MM.1S (cell line): ENCODE results near the gene TWSG1.

Experiments used
- DNase-seq: peaks from one replicate; pipeline ENCODE4 v3.0.0-alpha.2; 2015
- H2AFZ ChIP-seq: fragments of 300-600 bp; sonication (generic); 2 replicates; pipeline ENCODE4 v1.6.0; 2016; ENCODE audit warnings: antibody characterized with exemption, low read length
- H3F3A ChIP-seq: fragments of 300-600 bp; sonication (generic); 2 replicates; pipeline ENCODE4 v1.6.1; 2016; ENCODE audit warnings: mild to moderate bottlenecking, antibody characterized with exemption, low read length, moderate library complexity, mixed read lengths; ENCODE audit not compliant: insufficient read depth
- H3K27ac ChIP-seq: fragments of 300-600 bp; sonication (generic); 2 replicates; pipeline ENCODE4 v1.5.1; 2016; ENCODE audit warnings: mild to moderate bottlenecking, low read length
- H3K27me3 ChIP-seq: fragments of 300-600 bp; sonication (generic); replicated peaks from 2 replicates; pipeline ENCODE4 v1.6.0; 2016; ENCODE audit warnings: low read length; ENCODE audit not compliant: insufficient read depth
- H3K36me3 ChIP-seq: fragments of 300-600 bp; sonication (generic); replicated peaks from 2 replicates; pipeline ENCODE4 v1.6.1; 2016; ENCODE audit warnings: mild to moderate bottlenecking, low read length, mixed read lengths; ENCODE audit not compliant: insufficient read depth
- H3K4me1 ChIP-seq: fragments of 300-600 bp; sonication (generic); 2 replicates; pipeline ENCODE4 v1.6.1; 2016; ENCODE audit warnings: low read length, mixed read lengths
- H3K4me2 ChIP-seq: fragments of 300-600 bp; sonication (generic); 2 replicates; pipeline ENCODE4 v1.6.0; 2016; ENCODE audit warnings: low read depth, low read length
- H3K4me3 ChIP-seq: fragments of 300-600 bp; sonication (generic); 2 replicates; pipeline ENCODE4 v1.5.1; 2016; ENCODE audit warnings: low read length, mixed read lengths
- H3K79me2 ChIP-seq: fragments of 300-600 bp; sonication (generic); 2 replicates; pipeline ENCODE4 v1.6.1; 2016; ENCODE audit warnings: mixed run types, low read length, mixed read lengths
- H3K9ac ChIP-seq: fragments of 300-600 bp; sonication (generic); 2 replicates; pipeline ENCODE4 v1.6.1; 2016; ENCODE audit warnings: low read length, mixed read lengths
- H3K9me2 ChIP-seq: fragments of 300-600 bp; sonication (generic); replicated peaks from 2 replicates; pipeline ENCODE4 v1.6.1; 2016; ENCODE audit warnings: mild to moderate bottlenecking, low read length, mixed read lengths; ENCODE audit not compliant: insufficient read depth
- H3K9me3 ChIP-seq: fragments of 300-600 bp; sonication (generic); replicated peaks from 2 replicates; pipeline ENCODE4 v1.6.1; 2016; ENCODE audit warnings: mild to moderate bottlenecking, low read length, mixed read lengths; ENCODE audit not compliant: insufficient read depth
- H4K20me1 ChIP-seq: fragments of 300-600 bp; sonication (generic); 2 replicates; pipeline ENCODE4 v1.6.1; 2016; ENCODE audit warnings: mild to moderate bottlenecking, low read length, moderate library complexity, mixed read lengths; ENCODE audit not compliant: insufficient read depth
- EZH2 ChIP-seq: fragments of 300-600 bp; sonication (generic); optimal IDR thresholded peaks from 2 replicates; pipeline ENCODE3; 2017; ENCODE audit warnings: low read depth, mild to moderate bottlenecking, antibody characterized with exemption, low read length, mixed read lengths
- EZH2phosphoT487 ChIP-seq: fragments of 300-600 bp; sonication (generic); IDR thresholded peaks from 2 replicates; pipeline ENCODE4 v1.6.1; 2018; ENCODE audit warnings: antibody characterized with exemption, low read length
- TF ChIP-seq, protein P1 (sequence below): fragments of 300-600 bp; sonication (generic); IDR thresholded peaks from 2 replicates; pipeline ENCODE4 v1.5.1; 2016; ENCODE audit warnings: antibody characterized with exemption, low read length, mixed read lengths

TWSG1 gene

DNA sequence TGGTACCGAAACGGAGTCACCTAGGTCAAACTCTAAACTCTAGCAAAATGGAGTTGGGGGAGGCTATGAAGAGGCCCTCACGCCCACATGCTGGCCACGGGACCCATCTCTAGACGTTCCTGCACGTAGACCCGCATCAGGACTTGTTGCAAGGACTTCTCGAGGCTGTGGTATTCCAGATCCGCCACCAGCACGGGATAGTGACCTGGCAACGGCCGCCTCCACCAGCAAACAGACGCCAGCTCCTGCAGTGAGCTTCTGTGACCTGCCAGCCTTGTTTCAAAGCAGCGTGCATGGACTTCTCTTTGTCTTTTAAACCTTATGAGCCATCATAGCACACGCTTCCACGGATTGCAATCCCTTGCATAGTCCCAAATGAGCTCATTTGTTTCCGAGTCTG lies 100.5 kb downstream of the TWSG1 start:
- H3K4me3 ChIP-seq: no peak overlapping the region
- no peak overlapping the region for H3K27ac ChIP-seq
- H3K79me2 ChIP-seq: no peaks in the 10 kb centered on the region
- no peaks in the 10 kb centered on the region for H3F3A ChIP-seq
- no peak overlapping the region for H2AFZ ChIP-seq
- H4K20me1 ChIP-seq: no peaks in the 10 kb centered on the region
- H3K4me2 ChIP-seq: no peak overlapping the region
- no peaks in the 10 kb centered on the region for H3K9me3 ChIP-seq
- H3K27me3 ChIP-seq: no peaks in the 10 kb centered on the region
- peaks cover 4% of the 10 kb centered on the region; the same call in 1 of the 2 replicates for H3K4me1 ChIP-seq
- DNase-seq: no peak
- TF ChIP-seq, protein P1, sequence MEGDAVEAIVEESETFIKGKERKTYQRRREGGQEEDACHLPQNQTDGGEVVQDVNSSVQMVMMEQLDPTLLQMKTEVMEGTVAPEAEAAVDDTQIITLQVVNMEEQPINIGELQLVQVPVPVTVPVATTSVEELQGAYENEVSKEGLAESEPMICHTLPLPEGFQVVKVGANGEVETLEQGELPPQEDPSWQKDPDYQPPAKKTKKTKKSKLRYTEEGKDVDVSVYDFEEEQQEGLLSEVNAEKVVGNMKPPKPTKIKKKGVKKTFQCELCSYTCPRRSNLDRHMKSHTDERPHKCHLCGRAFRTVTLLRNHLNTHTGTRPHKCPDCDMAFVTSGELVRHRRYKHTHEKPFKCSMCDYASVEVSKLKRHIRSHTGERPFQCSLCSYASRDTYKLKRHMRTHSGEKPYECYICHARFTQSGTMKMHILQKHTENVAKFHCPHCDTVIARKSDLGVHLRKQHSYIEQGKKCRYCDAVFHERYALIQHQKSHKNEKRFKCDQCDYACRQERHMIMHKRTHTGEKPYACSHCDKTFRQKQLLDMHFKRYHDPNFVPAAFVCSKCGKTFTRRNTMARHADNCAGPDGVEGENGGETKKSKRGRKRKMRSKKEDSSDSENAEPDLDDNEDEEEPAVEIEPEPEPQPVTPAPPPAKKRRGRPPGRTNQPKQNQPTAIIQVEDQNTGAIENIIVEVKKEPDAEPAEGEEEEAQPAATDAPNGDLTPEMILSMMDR: no peak
- TF ChIP-seq EZH2phosphoT487: no peak
- no peak for TF ChIP-seq EZH2
- H3K9me2 ChIP-seq: no peaks in the 10 kb centered on the region
- H3K36me3 ChIP-seq: no peaks in the 10 kb centered on the region
- H3K9ac ChIP-seq: no peak overlapping the region

DNA sequence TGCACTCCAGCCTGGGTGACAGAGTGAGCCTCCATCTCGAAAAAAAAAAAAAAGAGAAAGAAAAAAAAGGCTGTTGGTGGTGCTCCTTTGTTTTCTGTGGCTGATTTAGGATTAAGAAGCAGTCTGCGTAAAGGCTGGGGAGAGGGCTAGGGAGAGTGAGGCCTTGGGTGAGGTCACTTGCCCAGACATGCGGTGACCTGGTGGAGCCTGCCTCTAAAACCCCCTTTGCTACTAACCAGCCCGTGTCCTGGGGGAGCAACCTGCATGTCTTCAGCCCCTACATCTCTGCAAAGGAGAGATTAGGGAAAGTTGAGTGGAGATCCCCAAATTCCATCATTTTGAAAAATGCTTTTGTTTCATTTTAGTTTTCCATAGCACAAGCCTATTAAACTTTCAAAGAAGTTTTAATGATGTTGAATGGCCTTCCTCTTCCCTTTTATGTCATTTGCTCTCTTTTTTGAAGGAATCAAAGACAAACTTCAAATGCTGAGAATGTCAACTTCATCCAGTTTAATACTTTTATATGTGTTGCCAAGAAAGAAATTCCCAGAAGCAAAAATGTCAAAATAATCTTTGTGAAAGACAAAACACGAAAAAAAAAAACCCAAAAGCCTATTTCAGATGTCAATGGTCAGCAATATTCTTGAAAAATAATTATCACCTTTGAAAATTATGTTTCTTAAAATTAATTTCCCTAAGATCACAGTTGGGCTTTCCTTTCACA lies 101.8 kb downstream of the TWSG1 start:
- TF ChIP-seq, protein P1: no peak
- TF ChIP-seq EZH2: no peak
- TF ChIP-seq EZH2phosphoT487: no peak
- Histone ChIP-seq H3K79me2 (no peaks in the 10 kb centered on the region), H3K9me2 (no peaks in the 10 kb centered on the region), H3K36me3 (no peaks in the 10 kb centered on the region), H3K27me3 (no peaks in the 10 kb centered on the region), H3K9me3 (no peaks in the 10 kb centered on the region), H3K4me1 (peaks cover 13% of the 10 kb centered on the region), H3K9ac (no peak overlapping the region), H3K4me3 (no peak overlapping the region), H3F3A (0 out of 2 replicates have a peak, but pooled peaks cover 4% of the 10 kb centered on the region), H2AFZ (no peak overlapping the region), H3K4me2 (no peak overlapping the region), H3K27ac (no peak overlapping the region), H4K20me1 (no peaks in the 10 kb centered on the region)
- DNase-seq: no peak

DNA sequence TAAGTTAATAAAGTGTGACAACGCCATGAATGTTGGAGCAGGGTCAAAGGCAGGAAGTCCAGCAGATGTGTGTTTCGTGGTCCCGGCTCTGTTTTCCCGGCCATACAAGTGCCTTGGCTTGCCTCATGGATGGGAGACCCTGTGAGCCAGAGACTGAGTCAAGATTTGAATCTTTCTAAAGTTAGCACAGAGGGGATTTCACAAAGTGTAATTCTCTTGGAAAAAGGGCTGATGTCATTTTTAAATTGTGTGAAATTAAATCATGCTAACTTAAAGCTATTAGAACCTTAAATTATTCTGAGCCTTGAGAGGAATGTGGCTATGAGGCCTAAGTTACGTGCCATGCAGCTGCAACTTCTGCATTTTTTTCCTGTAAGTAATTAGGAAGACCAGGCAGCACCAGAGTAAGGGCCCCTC lies 102.5 kb downstream of the TWSG1 start:
- no peak overlapping the region for H3K9ac ChIP-seq
- H4K20me1 ChIP-seq: no peaks in the 10 kb centered on the region
- H3K9me3 ChIP-seq: no peaks in the 10 kb centered on the region
- H3K4me2 ChIP-seq: no peak overlapping the region
- H3K4me1 ChIP-seq: peaks cover 20% of the 10 kb centered on the region
- no peaks in the 10 kb centered on the region for H3K79me2 ChIP-seq
- H3K27me3 ChIP-seq: no peaks in the 10 kb centered on the region
- H3K4me3 ChIP-seq: no peak overlapping the region
- no peak for DNase-seq
- no peaks in the 10 kb centered on the region for H3K9me2 ChIP-seq
- H2AFZ ChIP-seq: no peak overlapping the region
- no peaks in the 10 kb centered on the region for H3K36me3 ChIP-seq
- no peak overlapping the region for H3K27ac ChIP-seq
- H3F3A ChIP-seq: 0 out of 2 replicates have a peak, but pooled peaks cover 5% of the 10 kb centered on the region
- TF ChIP-seq, protein P1: no peak
- TF ChIP-seq EZH2phosphoT487 (no peak), EZH2 (no peak)
